Smooth muscle cell (in vitro differentiated cells): ENCODE results near the gene ARHGAP21. TPM values are rescaled to one million over a fixed set of nuclear protein-coding genes. Genes with fewer than 3 reads are reported as not detected.
"Not testable (repeated sequence)": the region's sequence is repeated elsewhere in the genome, so short reads cannot be mapped to it uniquely, and the experiment has no call there.

ENCODE experiments used
- DNase-seq: peaks from one replicate; lab custom pipeline; 2025; ENCODE audit not compliant: unreplicated experiment; lab: John Stamatoyannopoulos, UW
- H2AFZ ChIP-seq: fragments of 200-600 bp; sonication (generic); 2 replicates; pipeline ENCODE4 v1.6.0; 2016; ENCODE audit warnings: antibody characterized with exemption, low read depth, mild to moderate bottlenecking
- H3F3A ChIP-seq: fragments of 200-600 bp; sonication (generic); 2 replicates; pipeline ENCODE4 v1.6.0; 2017; ENCODE audit warnings: antibody characterized with exemption, low read depth
- H3K27ac ChIP-seq: fragments of 200-600 bp; sonication (generic); 2 replicates; pipeline ENCODE4 v1.5.1; 2016; ENCODE audit warnings: low read depth, mild to moderate bottlenecking
- H3K27me3 ChIP-seq: fragments of 200-600 bp; sonication (generic); 2 replicates; pipeline ENCODE4 v1.6.1; 2016; ENCODE audit warnings: low read depth, mild to moderate bottlenecking
- H3K36me3 ChIP-seq: fragments of 200-600 bp; sonication (generic); 2 replicates; pipeline ENCODE4 v1.5.1; 2016; ENCODE audit warnings: low read depth
- H3K4me1 ChIP-seq: fragments of 200-600 bp; sonication (generic); 2 replicates; pipeline ENCODE4 v1.5.1; 2016; ENCODE audit warnings: low read depth
- H3K4me2 ChIP-seq: fragments of 200-600 bp; sonication (generic); 2 replicates; pipeline ENCODE4 v1.6.0; 2016; ENCODE audit warnings: mild to moderate bottlenecking
- H3K4me3 ChIP-seq: fragments of 200-600 bp; sonication (generic); 2 replicates; pipeline ENCODE4 v1.5.1; 2016; ENCODE audit warnings: mild to moderate bottlenecking
- H3K79me2 ChIP-seq: fragments of 200-600 bp; sonication (generic); 2 replicates; pipeline ENCODE4 v1.6.0; 2016; ENCODE audit warnings: low read depth, mild to moderate bottlenecking
- H3K9ac ChIP-seq: fragments of 200-600 bp; sonication (generic); 2 replicates; pipeline ENCODE4 v1.6.0; 2016; ENCODE audit warnings: low read depth
- H3K9me3 ChIP-seq: fragments of 200-600 bp; sonication (generic); replicated peaks from 2 replicates; pipeline ENCODE4 v1.5.1; 2016; ENCODE audit warnings: low read depth
- H4K20me1 ChIP-seq: fragments of 200-600 bp; sonication (generic); 2 replicates; pipeline ENCODE4 v1.6.0; 2016; ENCODE audit warnings: low read depth
- WGBS: methylation state at CpG from one replicate; pipeline ENCODE4 v1.1.7; 2016; ENCODE audit warnings: low lambda C conversion rate; 5-methylcytosine and 5-hydroxymethylcytosine counted together
- polyA plus RNA-seq: library from polyadenylated mRNA; unstranded; fragments of >200 nt; fragmentation: Nextera tagmentation; extraction: Ambion mirVana; gene quantifications from 2 replicates; pipeline ENCODE4 v1.2.1, GENCODE V29; 2016
- total RNA-seq: library from RNA; depleted of rRNA; stranded (reverse); fragments of >200 nt; gene quantifications from 2 replicates; pipeline ENCODE4 v1.2.3, GENCODE V29; 2014
- TF ChIP-seq, protein P1 (sequence below): fragments of 200-600 bp; sonication (generic); IDR thresholded peaks from 2 replicates; pipeline ENCODE4 v1.5.1; 2017; ENCODE audit warnings: borderline replicate concordance, mild to moderate bottlenecking, antibody characterized with exemption; ENCODE audit not compliant: insufficient read depth, poor library complexity, severe bottlenecking

ARHGAP21 gene
- total and polyA plus RNA-seq, 2 experiments from 2014 or later, result 8.9 to 59.1 TPM

DNA sequence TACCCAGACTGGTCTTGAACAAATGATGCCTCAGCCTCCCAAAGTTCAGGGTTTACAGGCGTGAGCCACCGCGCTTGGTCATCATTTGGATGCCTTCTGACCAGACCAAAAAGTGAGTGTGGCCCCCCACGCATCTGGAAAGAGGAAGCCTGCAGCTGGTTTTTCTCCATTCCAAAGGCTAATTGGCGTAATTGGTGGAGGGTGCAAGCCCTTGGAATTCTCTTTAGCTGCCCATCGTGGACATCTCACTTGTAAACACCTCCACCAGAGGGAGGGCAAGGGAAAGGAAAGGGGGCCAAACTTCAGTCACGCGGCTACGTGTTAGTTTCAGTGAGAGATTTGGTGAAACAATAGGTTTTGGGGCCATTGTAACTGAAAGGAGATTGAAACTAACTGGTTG is 4.1 kb upstream of the ARHGAP21 start:
- Histone ChIP-seq H3K4me2 (no peak overlapping the region), H3K27me3 (no peaks in the 10 kb centered on the region), H3K36me3 (no peaks in the 10 kb centered on the region), H3K9ac (no peak overlapping the region), H3K4me3 (no peak overlapping the region), H3K9me3 (no peaks in the 10 kb centered on the region), H3K27ac (no peak overlapping the region), H3K79me2 (no peaks in the 10 kb centered on the region), H4K20me1 (no peaks in the 10 kb centered on the region), H3F3A (no peaks in the 10 kb centered on the region), H2AFZ (no peak overlapping the region), H3K4me1 (peaks cover 5% of the 10 kb centered on the region)
- TF ChIP-seq, protein P1, sequence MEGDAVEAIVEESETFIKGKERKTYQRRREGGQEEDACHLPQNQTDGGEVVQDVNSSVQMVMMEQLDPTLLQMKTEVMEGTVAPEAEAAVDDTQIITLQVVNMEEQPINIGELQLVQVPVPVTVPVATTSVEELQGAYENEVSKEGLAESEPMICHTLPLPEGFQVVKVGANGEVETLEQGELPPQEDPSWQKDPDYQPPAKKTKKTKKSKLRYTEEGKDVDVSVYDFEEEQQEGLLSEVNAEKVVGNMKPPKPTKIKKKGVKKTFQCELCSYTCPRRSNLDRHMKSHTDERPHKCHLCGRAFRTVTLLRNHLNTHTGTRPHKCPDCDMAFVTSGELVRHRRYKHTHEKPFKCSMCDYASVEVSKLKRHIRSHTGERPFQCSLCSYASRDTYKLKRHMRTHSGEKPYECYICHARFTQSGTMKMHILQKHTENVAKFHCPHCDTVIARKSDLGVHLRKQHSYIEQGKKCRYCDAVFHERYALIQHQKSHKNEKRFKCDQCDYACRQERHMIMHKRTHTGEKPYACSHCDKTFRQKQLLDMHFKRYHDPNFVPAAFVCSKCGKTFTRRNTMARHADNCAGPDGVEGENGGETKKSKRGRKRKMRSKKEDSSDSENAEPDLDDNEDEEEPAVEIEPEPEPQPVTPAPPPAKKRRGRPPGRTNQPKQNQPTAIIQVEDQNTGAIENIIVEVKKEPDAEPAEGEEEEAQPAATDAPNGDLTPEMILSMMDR, result peak; percentile 14
- no peak for DNase-seq
- WGBS, result 54% methylated on average over 9 of the region's 9 CpGs

DNA sequence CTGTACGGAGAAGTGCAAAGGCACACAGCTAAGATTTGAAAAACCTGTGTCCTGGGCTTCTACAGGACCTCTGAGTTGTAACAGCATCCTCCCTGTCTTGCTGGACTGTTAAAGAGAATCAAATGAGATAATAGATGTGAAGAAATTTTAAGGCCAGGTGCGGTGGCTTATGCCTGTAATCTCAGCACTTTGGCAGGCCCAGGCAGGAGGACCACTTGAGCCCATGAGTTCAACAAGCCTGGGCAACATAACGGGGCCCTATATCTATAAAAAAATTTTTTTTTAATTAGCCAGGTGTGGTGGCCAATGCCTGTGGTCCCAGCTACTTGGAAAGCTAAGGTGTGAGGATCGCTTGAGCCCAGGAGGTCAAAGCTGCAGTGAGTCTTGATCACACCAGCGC is 2.9 kb upstream of the ARHGAP21 start:
- peaks cover 1% of the 10 kb centered on the region for H4K20me1 ChIP-seq
- peaks cover 10% of the 10 kb centered on the region for H3K79me2 ChIP-seq
- H3K9me3 ChIP-seq, result no peaks in the 10 kb centered on the region
- H3K27me3 ChIP-seq, result no peaks in the 10 kb centered on the region
- no peaks in the 10 kb centered on the region for H3F3A ChIP-seq
- peaks cover 7% of the 10 kb centered on the region for H3K4me1 ChIP-seq
- no peak overlapping the region for H3K4me3 ChIP-seq
- DNase-seq, result no peak
- no peak overlapping the region for H2AFZ ChIP-seq
- H3K4me2 ChIP-seq, result no peak overlapping the region
- H3K9ac ChIP-seq, result no peak overlapping the region
- H3K27ac ChIP-seq, result no peak overlapping the region
- TF ChIP-seq, protein P1, result no peak
- H3K36me3 ChIP-seq, result no peaks in the 10 kb centered on the region
- 90% methylated on average over 5 of the region's 5 CpGs for WGBS

GRCh38 chr10:24726029-24726428 is 2.3 kb upstream of the ARHGAP21 start:
- not testable (repeated sequence) for H3K4me2 ChIP-seq, H3K9ac ChIP-seq, H3K36me3 ChIP-seq, H3K4me3 ChIP-seq, H3K9me3 ChIP-seq, H3K27me3 ChIP-seq, H4K20me1 ChIP-seq, DNase-seq, H2AFZ ChIP-seq, H3K27ac ChIP-seq, H3F3A ChIP-seq
- 90% methylated on average over 5 of the region's 5 CpGs for WGBS
- Histone ChIP-seq H3K4me1 (peaks cover 12% of the 10 kb centered on the region), H3K79me2 (peaks cover 16% of the 10 kb centered on the region)

DNA sequence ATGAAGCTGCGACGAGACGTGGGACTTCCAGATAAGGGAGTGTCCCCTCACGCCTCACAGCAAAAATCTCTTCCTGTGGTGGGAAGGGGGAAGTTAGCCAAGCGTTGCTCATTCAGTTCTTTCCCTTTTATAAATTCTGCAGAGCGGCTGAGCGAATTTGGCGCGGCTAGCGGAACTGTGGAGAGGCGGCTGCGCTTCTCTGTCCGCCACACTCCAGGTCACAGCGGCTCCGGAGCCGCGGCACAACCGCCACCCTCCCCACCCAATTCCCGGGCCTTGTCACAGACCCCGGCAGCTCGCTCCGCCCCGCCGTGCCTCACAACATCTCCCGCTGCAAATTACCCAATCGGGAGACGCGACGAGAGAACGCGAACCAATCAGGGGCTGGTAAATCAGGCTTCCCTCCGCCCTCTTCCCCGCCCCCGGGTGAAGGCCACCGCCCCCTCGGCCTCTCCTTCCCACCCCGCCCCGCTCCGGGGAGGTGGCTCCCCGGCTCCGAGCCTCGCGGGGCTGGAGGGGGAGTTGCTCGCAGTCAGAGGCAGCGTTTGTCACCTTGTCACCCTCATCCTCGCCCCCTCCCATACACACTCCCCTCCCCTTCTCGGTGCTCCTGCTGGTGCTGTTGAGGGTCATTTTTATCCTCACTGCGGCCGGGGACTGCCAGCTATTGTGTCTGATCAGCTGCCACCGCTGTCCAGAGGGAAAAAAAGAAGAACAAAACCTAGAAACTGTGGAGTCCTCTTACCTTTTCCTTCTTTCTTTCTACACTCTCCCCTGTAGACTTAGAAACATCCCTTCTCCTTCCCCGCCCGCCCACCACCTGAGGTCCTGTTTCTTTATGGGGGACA is 918 bp upstream of the ARHGAP21 start:
- under 1% methylated on average over 42 of the region's 52 CpGs for WGBS
- Histone ChIP-seq H3K27ac (peak overlapping the region; percentile 71), H3K27me3 (no peaks in the 10 kb centered on the region), H4K20me1 (peaks cover 21% of the 10 kb centered on the region), H3K9me3 (no peaks in the 10 kb centered on the region), H3K4me3 (peak overlapping the region; percentile 71), H3K79me2 (peaks cover 30% of the 10 kb centered on the region), H3F3A (no peaks in the 10 kb centered on the region), H3K36me3 (no peaks in the 10 kb centered on the region), H3K4me1 (peaks cover 27% of the 10 kb centered on the region), H3K9ac (peak overlapping the region; percentile 53), H3K4me2 (peak overlapping the region; percentile 90), H2AFZ (peak overlapping the region; percentile 88)
- DNase-seq, result peak; percentile 85
- TF ChIP-seq, protein P1, result no peak
